ENCODE measurements around the gene BAD. TPM values are rescaled to one million over a fixed set of nuclear protein-coding genes. Genes with fewer than 3 reads are reported as not detected.

BAD gene
- total RNA-seq, 1 experiment from 2014 or later = 23.3 TPM

DNA sequence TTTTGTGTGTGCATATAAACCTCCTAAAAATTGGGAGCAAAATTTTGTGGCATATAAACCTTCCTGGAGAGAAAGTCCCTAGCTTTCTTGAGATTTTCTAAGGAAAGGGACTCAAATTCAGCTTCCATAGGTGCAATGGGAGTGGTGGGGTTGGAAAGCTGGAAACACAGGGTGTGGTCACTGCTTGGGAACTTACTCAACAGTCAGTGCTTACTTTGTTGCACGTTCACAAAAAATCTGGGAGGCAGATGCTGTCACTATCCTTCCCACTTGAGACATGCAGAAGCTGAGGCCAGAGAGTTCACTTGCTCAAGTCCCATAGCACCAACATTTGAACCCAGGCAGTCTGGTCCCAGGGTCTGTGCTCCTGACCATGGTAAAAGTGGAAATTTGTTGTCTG lies 11.8 kb upstream of the BAD start:
- peaks cover 88% of the 10 kb centered on the region for H3K27me3 ChIP-seq (ENCODE audit: insufficient read depth, low read length)
- no peaks in the 10 kb centered on the region; a peak in 1 of 7 replicates for H3K36me3 Mint-ChIP-seq (ENCODE audit: insufficient read depth in 1 of 3, low read depth in 3 of 3)
- H3K23ac ChIP-seq (ENCODE audit: insufficient read length, low read depth, low read length) = no peak overlapping the region

More for the DNA sequence above, 11.8 kb upstream of the BAD start:
- Histone ChIP-seq H2AFZ (ENCODE audit: low read length) (no peak overlapping the region), H3K4ac (ENCODE audit: low read depth, low read length) (no peak overlapping the region), H3K79me2 (ENCODE audit: insufficient read depth, low read length) (no peaks in the 10 kb centered on the region), H3K9ac (ENCODE audit: extremely low read depth, insufficient read length, low read length) (no peak overlapping the region), H3K4me2 (ENCODE audit: insufficient read depth, insufficient read length, low read length) (no peak overlapping the region), H3T11ph (ENCODE audit: low read length) (no peak overlapping the region), H2BK12ac (ENCODE audit: insufficient read length, low read depth, low read length) (no peak overlapping the region), H2AK5ac (ENCODE audit: insufficient read length, low read length) (no peak overlapping the region), H3K56ac (ENCODE audit: insufficient read length, low read depth, low read length) (no peak overlapping the region), H3K4me1 (ENCODE audit: insufficient read depth, low read length) (no peaks in the 10 kb centered on the region), H2BK120ac (ENCODE audit: low read depth, low read length, poor library complexity, severe bottlenecking) (no peak overlapping the region), H3K9me3 (ENCODE audit: control insufficient read depth, low read depth, low read length) (no peaks in the 10 kb centered on the region), H3K23me2 (ENCODE audit: insufficient read length, low read depth, low read length, poor library complexity, severe bottlenecking) (peaks cover 15% of the 10 kb centered on the region), H4K8ac (replicated peaks; ENCODE audit: insufficient read length, low read depth, low read length) (no peak overlapping the region), H3K79me1 (ENCODE audit: insufficient read depth, low read depth, low read length, poor library complexity, severe bottlenecking) (no peaks in the 10 kb centered on the region), H4K20me1 (ENCODE audit: control insufficient read depth, insufficient read depth, insufficient read length) (no peaks in the 10 kb centered on the region), H3K14ac (ENCODE audit: insufficient read depth, low read length) (no peak overlapping the region), H3K18ac (ENCODE audit: insufficient read length, low read depth, low read length) (no peak overlapping the region), H3K27ac (ENCODE audit: insufficient read length, low read depth, low read length) (no peak overlapping the region), H2BK15ac (ENCODE audit: low read depth, low read length) (no peak overlapping the region), H4K91ac (ENCODE audit: insufficient read length, low read depth, low read length) (no peak overlapping the region), H4K5ac (ENCODE audit: insufficient read length, low read depth, low read length) (no peak overlapping the region), H2BK5ac (ENCODE audit: insufficient read length, low read length) (no peak overlapping the region), H2BK20ac (ENCODE audit: low read depth, low read length, poor library complexity, severe bottlenecking) (no peak overlapping the region)
- DNase-seq = no peak
- Mint-ChIP-seq H3K27ac (no peak overlapping the region), H3K4me1 (peaks cover 8 to 25% of the 10 kb centered on the region in 2 experiments; a peak in 3 of 4 replicates), H3K9me3 (peaks cover 0 to 3% of the 10 kb centered on the region in 2 experiments; a peak in 2 of 5 replicates), H3K27me3 (ENCODE audit: low read depth) (peaks cover 93% of the 10 kb centered on the region), H3K4me3 (peak overlapping the region in 1 of 2 experiments; percentile 50; a peak in 2 of 5 replicates)
- no CpG with 5 or more reads among the region's 1 CpG for WGBS (ENCODE audit: extremely low coverage, insufficient read length, low lambda C conversion rate)
- TF ChIP-seq CTCF (conservative IDR thresholded peaks at IDR 0.05) = no peak
